Activated T-helper 17 cell treated with anti-CD3 and anti-CD28 coated beads, Interleukin-2, amount 50 U/mL, for 72 hours (primary cell): ENCODE data around the gene DPP10. TPM values are rescaled to one million over a fixed set of nuclear protein-coding genes. Genes with fewer than 3 reads are reported as not detected.
"Not testable (repeated sequence)": the region's sequence is repeated elsewhere in the genome, so short reads cannot be mapped to it uniquely, and the experiment has no call there.

Experiments
- ATAC-seq: fragments of 150-1000 bp; cut with Tn5 transposase; replicated peaks from 2 replicates; pipeline ENCODE4 v1.10.0; 2021; ENCODE audit warnings: mild to moderate bottlenecking, moderate library complexity
- H3K27ac Mint-ChIP-seq: one replicate; pipeline ENCODE4 v1.8.0; 2022; ENCODE audit warnings: mixed read lengths
- H3K27me3 Mint-ChIP-seq: one replicate; pipeline ENCODE4 v1.8.0; 2022; ENCODE audit warnings: mixed read lengths
- H3K36me3 Mint-ChIP-seq: one replicate; pipeline ENCODE4 v1.8.0; 2022; ENCODE audit warnings: low read depth, mild to moderate bottlenecking, mixed read lengths
- H3K4me1 Mint-ChIP-seq: one replicate; pipeline ENCODE4 v1.8.0; 2022; ENCODE audit warnings: mixed read lengths
- H3K4me3 Mint-ChIP-seq: one replicate; pipeline ENCODE4 v1.8.0; 2022; ENCODE audit warnings: mild to moderate bottlenecking, mixed read lengths
- H3K9me3 Mint-ChIP-seq: one replicate; pipeline ENCODE4 v1.8.0; 2022; ENCODE audit warnings: mixed read lengths
- total RNA-seq, 2 donors: library from RNA; stranded (reverse); gene quantifications; one replicate each; pipeline ENCODE4 v1.2.3, GENCODE V29; 2022

Gene DPP10
- total RNA-seq, 2 donors from 2014 or later: not detected

DNA sequence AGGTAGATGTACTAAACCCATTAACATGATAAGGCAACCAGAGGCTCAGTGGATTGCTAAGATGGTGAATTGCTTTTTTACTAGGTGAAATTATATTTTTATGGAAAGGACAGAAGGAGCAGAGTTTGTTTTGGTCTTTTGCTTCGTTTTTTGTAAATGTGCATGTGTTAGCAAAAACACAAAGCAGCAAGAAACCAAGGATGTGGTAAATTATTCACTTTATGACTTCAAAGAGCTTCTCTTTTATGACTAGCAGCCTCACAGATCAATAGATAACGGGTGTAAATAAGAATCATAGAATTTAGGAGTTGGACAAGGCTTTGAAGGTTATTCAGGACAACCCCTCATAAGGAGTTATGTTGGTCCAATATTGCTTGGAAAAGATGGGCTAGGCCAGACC lies 615.0 kb downstream of the DPP10 start:
- H3K4me1 Mint-ChIP-seq: no peaks in the 10 kb centered on the region
- no peaks in the 10 kb centered on the region for H3K36me3 Mint-ChIP-seq
- H3K27me3 Mint-ChIP-seq: no peaks in the 10 kb centered on the region
- no peak overlapping the region for H3K4me3 Mint-ChIP-seq
- no peak for ATAC-seq
- H3K27ac Mint-ChIP-seq: no peak overlapping the region
- H3K9me3 Mint-ChIP-seq: peaks cover 7% of the 10 kb centered on the region

DNA sequence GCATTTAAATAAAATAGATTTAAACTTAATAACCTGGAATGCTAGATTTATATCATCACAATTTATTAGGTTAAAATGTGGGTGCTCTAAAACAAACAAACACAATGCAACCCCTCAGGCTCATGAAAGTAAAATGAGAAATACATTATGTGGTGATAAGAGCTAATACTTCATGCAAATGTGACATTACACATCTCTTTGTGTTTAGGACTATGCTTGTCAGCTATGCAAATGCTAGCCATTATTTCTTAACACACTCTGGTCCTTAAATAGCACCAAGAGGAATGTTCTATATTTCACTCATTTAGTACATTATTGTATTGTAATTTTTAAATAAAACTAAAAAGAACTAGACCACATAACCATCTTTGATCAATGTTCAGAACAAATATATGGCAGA lies 627.6 kb downstream of the DPP10 start:
- Mint-ChIP-seq H3K4me3 (no peak overlapping the region), H3K36me3 (no peaks in the 10 kb centered on the region), H3K27ac (no peak overlapping the region), H3K9me3 (peaks cover 8% of the 10 kb centered on the region), H3K27me3 (no peaks in the 10 kb centered on the region), H3K4me1 (no peaks in the 10 kb centered on the region)
- no peak for ATAC-seq

DNA sequence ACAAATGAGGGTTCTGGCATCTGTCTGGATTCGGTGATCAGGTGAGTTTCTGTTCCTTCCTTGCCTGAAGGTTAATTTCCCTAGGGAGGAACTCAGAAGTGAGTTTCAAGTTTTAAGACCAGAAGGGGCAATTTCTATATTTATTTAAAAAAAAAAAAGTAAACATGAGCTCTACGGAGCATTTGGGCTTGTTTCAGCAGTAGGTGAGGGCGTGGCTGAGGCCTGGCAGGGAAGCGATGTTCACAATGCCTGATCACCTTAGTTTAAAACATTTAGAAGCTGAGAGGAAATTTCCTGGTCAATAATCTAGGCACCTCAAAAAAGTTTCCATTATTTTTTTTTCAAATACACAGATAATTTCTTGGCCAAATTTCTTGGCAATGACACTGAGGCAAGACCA lies 629.1 kb downstream of the DPP10 start:
- no peaks in the 10 kb centered on the region for H3K27me3 Mint-ChIP-seq
- H3K36me3 Mint-ChIP-seq: no peaks in the 10 kb centered on the region
- H3K4me1 Mint-ChIP-seq: no peaks in the 10 kb centered on the region
- ATAC-seq: no peak
- peaks cover 8% of the 10 kb centered on the region for H3K9me3 Mint-ChIP-seq
- H3K4me3 Mint-ChIP-seq: no peak overlapping the region
- H3K27ac Mint-ChIP-seq: no peak overlapping the region

DNA sequence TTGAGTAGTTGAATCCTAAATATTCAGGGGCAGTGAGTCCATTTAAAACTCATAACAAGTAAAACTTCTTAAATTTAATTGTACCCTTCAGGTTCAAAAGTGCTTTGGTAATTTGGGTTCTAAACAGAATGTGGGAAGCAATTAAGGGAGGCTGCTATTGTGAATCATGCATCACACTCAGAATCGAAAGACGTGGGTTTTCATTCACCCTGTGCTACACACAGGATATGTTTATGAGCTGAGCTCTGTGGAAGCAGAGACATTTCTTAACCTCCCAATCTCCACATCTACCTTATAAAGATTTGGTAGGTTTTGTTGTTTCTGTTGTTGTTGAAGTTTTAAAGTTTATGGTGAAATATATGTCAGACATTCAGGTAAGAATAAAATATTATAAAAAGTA lies 633.4 kb downstream of the DPP10 start:
- Mint-ChIP-seq H3K4me1 (no peaks in the 10 kb centered on the region), H3K27ac (no peak overlapping the region), H3K36me3 (no peaks in the 10 kb centered on the region), H3K27me3 (no peaks in the 10 kb centered on the region), H3K4me3 (no peak overlapping the region), H3K9me3 (peaks cover 8% of the 10 kb centered on the region)
- no peak for ATAC-seq

DNA sequence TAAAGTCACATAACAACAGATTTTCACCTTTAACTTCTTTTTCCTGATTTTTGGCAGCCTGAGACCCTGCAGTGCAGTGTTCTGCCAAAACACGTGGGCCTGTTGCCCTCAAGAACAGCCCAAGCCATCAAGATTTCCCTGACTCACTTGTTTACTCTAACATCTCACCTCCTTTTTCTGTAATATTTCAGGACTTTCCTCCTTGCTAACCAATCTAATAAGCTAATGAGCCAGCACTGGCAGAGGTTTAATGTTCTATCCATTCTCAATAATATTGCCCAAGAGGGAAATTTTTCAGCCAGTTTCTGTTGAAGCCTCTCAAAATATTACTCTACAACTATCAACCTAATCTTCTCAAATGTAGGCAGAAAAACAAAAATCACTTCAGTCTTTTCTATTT lies 635.2 kb downstream of the DPP10 start:
- Mint-ChIP-seq H3K27me3 (no peaks in the 10 kb centered on the region), H3K4me1 (no peaks in the 10 kb centered on the region)

DNA sequence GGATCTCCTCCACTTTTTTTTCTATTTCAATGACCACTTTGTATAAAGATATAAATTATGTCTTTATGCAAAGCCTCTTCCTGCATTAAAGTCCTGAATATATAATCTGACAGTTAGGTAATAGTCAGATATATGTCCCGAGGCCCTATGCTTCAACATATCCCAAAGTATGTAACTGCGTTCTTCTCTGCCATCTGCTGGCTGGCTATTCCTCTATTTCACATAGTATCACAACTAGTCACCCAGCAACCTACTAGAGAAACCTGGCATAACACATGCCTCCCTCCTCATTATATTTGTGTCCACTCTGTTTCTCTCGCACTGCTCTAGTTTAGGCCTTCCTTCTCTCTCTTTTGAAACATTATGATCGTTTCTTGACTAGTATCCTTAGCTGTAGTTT lies 640.8 kb downstream of the DPP10 start:
- H3K27ac Mint-ChIP-seq: no peak overlapping the region
- peaks cover 9% of the 10 kb centered on the region for H3K9me3 Mint-ChIP-seq
- no peaks in the 10 kb centered on the region for H3K36me3 Mint-ChIP-seq
- H3K4me1 Mint-ChIP-seq: no peaks in the 10 kb centered on the region
- ATAC-seq: no peak
- H3K27me3 Mint-ChIP-seq: no peaks in the 10 kb centered on the region
- H3K4me3 Mint-ChIP-seq: no peak overlapping the region

More for the DNA sequence above, 635.2 kb downstream of the DPP10 start:
- Mint-ChIP-seq H3K4me3 (no peak overlapping the region), H3K9me3 (peaks cover 8% of the 10 kb centered on the region), H3K36me3 (no peaks in the 10 kb centered on the region), H3K27ac (no peak overlapping the region)
- no peak for ATAC-seq

DNA sequence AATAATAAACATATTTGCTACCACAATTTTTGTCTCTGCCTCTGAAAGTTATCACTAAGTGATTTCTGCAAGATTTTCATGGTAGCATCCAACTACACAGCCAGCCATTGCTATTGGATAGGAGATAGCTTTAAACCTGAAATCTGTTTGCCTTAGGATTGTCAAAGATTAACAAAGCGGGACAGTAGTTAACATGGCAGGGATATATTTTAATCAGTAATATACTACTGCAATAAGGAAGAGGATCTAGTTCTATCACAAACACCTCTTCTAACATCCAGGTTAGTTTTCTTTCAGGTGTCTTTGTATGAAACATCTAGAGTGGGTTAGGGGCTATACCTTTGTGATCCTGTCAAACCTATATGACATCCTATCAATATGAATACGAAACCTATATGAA lies 641.3 kb downstream of the DPP10 start:
- Mint-ChIP-seq H3K9me3 (peaks cover 9% of the 10 kb centered on the region), H3K4me1 (no peaks in the 10 kb centered on the region), H3K27ac (no peak overlapping the region), H3K27me3 (no peaks in the 10 kb centered on the region), H3K4me3 (no peak overlapping the region), H3K36me3 (no peaks in the 10 kb centered on the region)
- ATAC-seq: no peak

DNA sequence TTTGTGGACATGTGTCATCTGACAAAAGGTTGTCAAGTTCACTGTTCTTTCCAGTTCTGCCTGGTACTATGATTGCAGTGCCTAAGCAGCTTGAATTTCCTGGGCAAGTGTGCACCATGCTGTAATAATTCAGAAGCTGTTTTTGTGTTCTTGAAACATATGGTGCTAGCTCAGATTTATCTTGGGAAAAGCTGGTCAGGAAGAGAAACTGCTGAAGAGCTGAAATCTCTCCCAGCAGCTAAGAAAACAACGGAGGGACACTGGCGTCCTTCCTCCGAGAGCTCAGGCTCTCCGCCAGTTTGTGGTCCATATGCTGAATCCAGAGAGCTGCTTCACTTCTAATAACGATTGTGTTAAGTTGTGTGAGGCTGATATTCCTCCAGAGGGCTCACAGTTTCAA lies 642.0 kb downstream of the DPP10 start:
- Mint-ChIP-seq H3K4me3 (no peak overlapping the region), H3K36me3 (no peaks in the 10 kb centered on the region), H3K9me3 (peaks cover 15% of the 10 kb centered on the region), H3K27ac (no peak overlapping the region), H3K27me3 (no peaks in the 10 kb centered on the region), H3K4me1 (no peaks in the 10 kb centered on the region)
- no peak for ATAC-seq

DNA sequence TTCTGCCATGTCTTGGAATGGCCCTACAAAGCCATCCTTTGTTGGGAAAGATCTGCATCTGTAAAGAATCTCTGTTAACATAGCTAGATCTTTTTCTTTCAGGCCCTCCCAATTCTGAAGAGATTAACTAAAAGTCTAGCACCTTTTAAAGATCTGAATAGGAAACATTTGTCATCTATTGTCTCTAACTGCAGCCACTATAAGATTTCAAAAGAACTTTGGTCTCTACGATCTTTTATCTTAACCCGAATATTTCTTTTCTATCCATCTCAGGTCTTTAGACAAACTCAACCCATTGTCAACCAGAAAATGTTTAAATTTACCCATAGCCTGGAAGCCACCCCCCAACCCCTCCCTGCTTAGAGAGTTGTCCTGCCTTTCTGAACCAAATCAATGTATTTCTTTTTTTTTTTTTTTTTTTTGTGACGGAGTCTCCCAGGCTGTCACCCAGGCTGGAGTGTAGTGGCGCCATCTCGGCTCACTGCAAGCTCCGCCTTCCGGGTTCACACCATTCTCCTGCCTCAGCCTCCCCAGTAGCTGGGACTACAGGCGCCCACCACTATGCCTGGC lies 643.7 kb downstream of the DPP10 start:
- ATAC-seq, H3K36me3 Mint-ChIP-seq, H3K4me1 Mint-ChIP-seq, H3K27me3 Mint-ChIP-seq, H3K27ac Mint-ChIP-seq, H3K4me3 Mint-ChIP-seq: not testable (repeated sequence)
- H3K9me3 Mint-ChIP-seq: peaks cover 22% of the 10 kb centered on the region

DNA sequence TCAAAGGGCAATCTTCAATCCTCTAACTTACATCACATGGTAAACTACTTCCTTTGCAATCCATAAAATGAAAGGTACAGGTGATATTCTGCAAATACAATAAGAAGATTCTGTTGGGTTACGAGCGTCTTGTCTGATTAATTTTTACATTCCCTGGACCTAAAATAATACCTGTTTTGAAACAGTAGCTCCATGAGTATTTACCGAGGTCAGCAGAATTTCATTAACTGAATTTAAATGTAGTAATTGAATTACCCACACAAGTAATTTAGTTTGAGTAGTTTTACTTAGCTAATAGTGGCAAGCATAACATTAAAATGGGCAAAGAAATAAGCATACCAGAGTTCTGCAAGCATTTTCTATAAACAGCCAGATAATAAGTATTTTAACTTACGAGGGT lies 652.0 kb downstream of the DPP10 start:
- Mint-ChIP-seq H3K4me3 (no peak overlapping the region), H3K4me1 (no peaks in the 10 kb centered on the region), H3K27me3 (no peaks in the 10 kb centered on the region), H3K36me3 (no peaks in the 10 kb centered on the region), H3K9me3 (peaks cover 12% of the 10 kb centered on the region), H3K27ac (no peak overlapping the region)
- no peak for ATAC-seq

DNA sequence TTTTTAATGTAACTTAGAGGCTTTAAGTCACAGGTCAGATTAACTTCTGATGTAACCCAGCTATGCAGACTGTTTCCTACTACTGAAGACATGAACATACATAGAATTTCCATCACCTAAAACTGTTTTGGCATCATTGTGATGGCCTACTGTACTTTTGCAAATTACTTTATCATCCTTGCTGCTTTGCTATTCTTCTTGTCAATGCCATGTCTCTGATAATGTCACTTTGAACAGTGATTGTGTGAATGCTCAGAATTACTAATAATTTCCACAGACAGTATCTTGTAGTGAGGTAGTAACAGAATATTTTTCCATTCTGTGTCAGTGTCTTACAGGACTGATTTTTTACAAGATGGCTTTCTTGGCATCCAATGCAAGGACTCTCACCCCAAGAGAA lies 663.5 kb downstream of the DPP10 start:
- no peak for ATAC-seq
- peaks cover 5% of the 10 kb centered on the region for H3K9me3 Mint-ChIP-seq
- H3K27ac Mint-ChIP-seq: no peak overlapping the region
- H3K36me3 Mint-ChIP-seq: no peaks in the 10 kb centered on the region
- H3K4me3 Mint-ChIP-seq: no peak overlapping the region
- H3K27me3 Mint-ChIP-seq: no peaks in the 10 kb centered on the region
- H3K4me1 Mint-ChIP-seq: no peaks in the 10 kb centered on the region

DNA sequence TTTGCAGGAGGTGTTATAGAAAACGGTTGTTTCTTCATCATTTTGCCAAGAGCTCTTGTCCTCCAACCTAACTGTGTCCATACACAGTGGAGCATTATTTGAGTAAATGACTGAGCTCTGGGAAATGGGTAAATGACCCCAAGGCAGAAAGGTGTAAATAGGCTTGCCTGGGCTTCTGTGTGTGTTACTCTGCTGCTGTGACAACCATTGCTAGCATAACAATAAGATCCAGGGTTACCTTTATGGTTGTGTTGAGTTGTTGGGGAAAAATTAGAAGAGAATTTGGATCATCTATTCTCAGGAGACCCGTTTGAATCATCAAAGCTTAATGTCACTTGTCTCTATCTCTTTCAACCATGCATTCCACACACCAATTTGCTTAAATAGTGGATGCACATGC lies 672.7 kb downstream of the DPP10 start:
- Mint-ChIP-seq H3K4me3 (no peak overlapping the region), H3K4me1 (no peaks in the 10 kb centered on the region), H3K9me3 (peaks cover 3% of the 10 kb centered on the region)

DNA sequence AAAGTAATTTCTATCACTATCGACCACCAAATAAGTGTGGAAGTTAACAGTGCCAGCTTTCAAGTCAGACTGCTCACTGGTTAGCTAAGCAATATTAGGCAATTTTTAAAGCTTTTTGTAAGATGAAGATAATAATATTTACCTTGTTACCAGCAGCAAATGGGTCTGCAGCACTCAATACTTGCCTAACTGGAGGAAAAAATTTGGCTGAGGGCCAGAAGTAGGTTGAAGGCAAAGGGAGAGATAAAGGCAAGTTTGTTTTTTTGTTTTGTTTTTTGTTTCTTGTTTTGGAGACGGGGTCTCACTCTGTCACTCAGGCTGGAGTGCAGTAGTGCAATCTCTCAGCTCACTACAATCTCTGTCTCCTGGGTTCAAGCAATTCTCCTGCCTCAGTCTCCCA lies 675.9 kb downstream of the DPP10 start:
- H3K4me3 Mint-ChIP-seq: no peak overlapping the region
- H3K27ac Mint-ChIP-seq: no peak overlapping the region
- no peak for ATAC-seq
- H3K4me1 Mint-ChIP-seq: no peaks in the 10 kb centered on the region
- H3K27me3 Mint-ChIP-seq: no peaks in the 10 kb centered on the region
- no peaks in the 10 kb centered on the region for H3K36me3 Mint-ChIP-seq
- H3K9me3 Mint-ChIP-seq: peaks cover 7% of the 10 kb centered on the region

More for the DNA sequence above, 672.7 kb downstream of the DPP10 start:
- H3K27me3 Mint-ChIP-seq: no peaks in the 10 kb centered on the region
- no peak overlapping the region for H3K27ac Mint-ChIP-seq
- no peaks in the 10 kb centered on the region for H3K36me3 Mint-ChIP-seq
- ATAC-seq: no peak

DNA sequence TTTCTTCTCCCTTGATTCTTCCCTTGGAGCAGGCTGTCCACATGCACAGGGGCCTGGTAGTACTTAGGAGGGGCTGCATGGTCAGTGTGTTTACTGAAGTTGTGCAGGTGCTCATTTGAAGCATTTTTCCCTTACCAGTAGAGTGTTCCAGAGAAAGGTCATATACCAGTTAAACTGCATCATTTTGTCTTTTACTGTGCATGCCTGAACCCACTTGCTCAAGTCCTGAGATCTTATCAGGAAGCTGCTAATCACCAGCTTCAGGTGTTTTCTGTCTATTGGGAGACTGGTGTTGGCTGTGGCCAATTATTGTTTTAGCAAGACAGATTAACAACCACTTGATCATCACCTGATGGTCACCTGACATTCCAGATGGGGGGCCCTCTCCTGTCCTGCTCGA lies 676.6 kb downstream of the DPP10 start:
- Mint-ChIP-seq H3K36me3 (no peaks in the 10 kb centered on the region), H3K9me3 (peaks cover 7% of the 10 kb centered on the region), H3K27me3 (no peaks in the 10 kb centered on the region), H3K27ac (no peak overlapping the region), H3K4me3 (no peak overlapping the region), H3K4me1 (no peaks in the 10 kb centered on the region)
- ATAC-seq: no peak

DNA sequence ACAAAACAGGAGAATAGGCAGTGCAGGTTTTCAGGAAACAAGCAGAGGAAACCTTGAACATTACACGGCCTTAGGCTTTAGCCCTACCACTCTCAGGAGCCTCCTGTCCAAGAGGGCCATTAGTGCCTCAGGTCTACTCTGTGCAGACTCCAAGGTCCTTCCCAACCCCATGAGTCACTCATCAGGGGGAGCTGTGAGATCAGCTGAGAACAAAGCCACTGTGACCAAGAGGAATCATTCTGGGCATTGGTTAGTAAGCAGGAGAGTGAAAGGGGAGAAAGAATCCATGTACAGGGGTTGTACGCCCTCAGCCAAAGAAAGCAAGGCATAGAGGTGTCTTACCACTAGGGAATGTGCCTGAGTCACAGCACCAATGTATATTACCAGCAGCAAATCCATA lies 680.3 kb downstream of the DPP10 start:
- no peaks in the 10 kb centered on the region for H3K36me3 Mint-ChIP-seq
- H3K27me3 Mint-ChIP-seq: no peaks in the 10 kb centered on the region
- no peak overlapping the region for H3K4me3 Mint-ChIP-seq
- H3K9me3 Mint-ChIP-seq: peaks cover 7% of the 10 kb centered on the region
- no peak for ATAC-seq
- H3K27ac Mint-ChIP-seq: no peak overlapping the region
- no peaks in the 10 kb centered on the region for H3K4me1 Mint-ChIP-seq

DNA sequence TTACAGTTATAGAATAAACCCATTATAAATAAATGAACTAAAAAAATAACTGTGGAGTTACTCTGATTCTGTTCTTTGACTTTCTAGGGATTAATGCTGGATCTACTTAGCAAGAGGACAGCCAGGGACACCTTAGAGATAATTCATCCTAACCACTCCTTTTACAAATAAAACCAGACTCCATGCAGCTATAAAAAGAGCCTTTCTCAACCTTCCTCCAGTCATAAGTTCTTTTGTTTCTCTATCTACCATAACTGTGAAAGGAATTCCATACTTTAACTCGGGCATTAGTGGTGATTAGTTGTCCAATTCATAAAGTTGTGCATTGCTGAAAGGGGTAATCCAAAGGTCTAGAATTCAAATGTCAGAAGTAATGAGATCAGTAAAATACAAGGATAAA lies 682.4 kb downstream of the DPP10 start:
- Mint-ChIP-seq H3K27me3 (no peaks in the 10 kb centered on the region), H3K36me3 (no peaks in the 10 kb centered on the region), H3K27ac (no peak overlapping the region), H3K4me1 (no peaks in the 10 kb centered on the region), H3K4me3 (no peak overlapping the region), H3K9me3 (peaks cover 7% of the 10 kb centered on the region)
- no peak for ATAC-seq
